WTC11 (cell line): ENCODE data around the gene CDX2. TPM values are rescaled to one million over a fixed set of nuclear protein-coding genes. Genes with fewer than 3 reads are reported as not detected.

Source experiments
- ATAC-seq: fragments of 200-7000 bp; cut with Tn5 transposase; 2 replicates; pipeline ENCODE4 v1.10.0; 2021; ENCODE audit warnings: mild to moderate bottlenecking, moderate library complexity
- CTCF ChIA-PET: fragments of 300-600 bp; sonication (Branson Sonifier 250); formaldehyde crosslinking; loops from one replicate; lab custom pipeline; 2021; ENCODE audit warnings: antibody characterized with exemption; lab: Charles Lee
- POLR2A ChIA-PET: fragments of 350-600 bp; sonication (Branson Sonifier 250); formaldehyde crosslinking; loops from one replicate; lab custom pipeline; 2021; ENCODE audit warnings: antibody characterized with exemption; lab: Charles Lee
- DNase-seq: peaks from one replicate; pipeline ENCODE4 v3.0.0; 2021; ENCODE audit warnings: low spot score
- H3K27ac Mint-ChIP-seq: 2 replicates; pipeline ENCODE4 v1.8.0; 2021; ENCODE audit warnings: mixed read lengths
- H3K27me3 Mint-ChIP-seq: 2 replicates; pipeline ENCODE4 v1.8.0; 2021; ENCODE audit warnings: low read depth, mild to moderate bottlenecking, moderate library complexity, mixed read lengths
- H3K36me3 Mint-ChIP-seq: 2 replicates; pipeline ENCODE4 v1.8.0; 2021; ENCODE audit warnings: mixed read lengths
- H3K4me1 Mint-ChIP-seq: 2 replicates; pipeline ENCODE4 v1.8.0; 2022; ENCODE audit warnings: mixed read lengths
- H3K4me3 Mint-ChIP-seq: 2 replicates; pipeline ENCODE4 v1.8.0; 2021; ENCODE audit warnings: mild to moderate bottlenecking, moderate library complexity, mixed read lengths
- H3K9me3 Mint-ChIP-seq: 2 replicates; pipeline ENCODE4 v1.8.0; 2021; ENCODE audit warnings: mixed read lengths
- AR ChIP-seq: fragments of 250-450 bp; sonication (Bioruptor Pico); IDR thresholded peaks from 2 replicates; pipeline ENCODE4 v1.9.0; 2021; ENCODE audit warnings: mild to moderate bottlenecking
- ATF2 ChIP-seq: sonication (generic); formaldehyde crosslinking; IDR thresholded peaks from 2 replicates; pipeline ENCODE4 v1.8.1; 2022; ENCODE audit warnings: low read depth, missing genetic modification reagents, borderline replicate concordance
- CTCF ChIP-seq: fragments of 200-600 bp; IDR thresholded peaks from 2 replicates; pipeline ENCODE4 v1.8.0; 2022; ENCODE audit warnings: antibody characterized with exemption
- ELF4 ChIP-seq: sonication (generic); formaldehyde crosslinking; IDR thresholded peaks from 2 replicates; pipeline ENCODE4 v1.8.1; 2022; ENCODE audit warnings: low read depth, mild to moderate bottlenecking, moderate library complexity, missing genetic modification reagents
- ESRRA ChIP-seq: sonication (generic); formaldehyde crosslinking; IDR thresholded peaks from 2 replicates; pipeline ENCODE4 v1.8.1; 2022; ENCODE audit warnings: mild to moderate bottlenecking, missing genetic modification reagents, borderline replicate concordance
- HMGA2 ChIP-seq: fragments of 250-450 bp; sonication (Bioruptor Pico); IDR thresholded peaks from 2 replicates; pipeline ENCODE4 v1.4.0; 2021; ENCODE audit warnings: mild to moderate bottlenecking, moderate library complexity
- NFE2L1 ChIP-seq: sonication (generic); formaldehyde crosslinking; IDR thresholded peaks from 2 replicates; pipeline ENCODE4 v1.8.1; 2023; ENCODE audit warnings: missing genetic modification reagents
- NFYB ChIP-seq: sonication (generic); formaldehyde crosslinking; conservative IDR thresholded peaks from 2 replicates; pipeline ENCODE4 v1.8.0; 2022; ENCODE audit warnings: low read depth, missing genetic modification reagents
- NR3C1 ChIP-seq: sonication (generic); formaldehyde crosslinking; conservative IDR thresholded peaks from 2 replicates; pipeline ENCODE4 v1.8.1; 2023; ENCODE audit warnings: low read depth, mild to moderate bottlenecking, missing genetic modification reagents
- SMAD4 ChIP-seq: sonication (generic); formaldehyde crosslinking; IDR thresholded peaks from 2 replicates; pipeline ENCODE4 v1.8.0; 2022; ENCODE audit warnings: mild to moderate bottlenecking, missing genetic modification reagents
- SOX15 ChIP-seq: fragments of 250-450 bp; sonication (Bioruptor Pico); IDR thresholded peaks from 2 replicates; pipeline ENCODE4 v1.9.0; 2021; ENCODE audit warnings: mild to moderate bottlenecking
- TEAD1 ChIP-seq: sonication (generic); formaldehyde crosslinking; IDR thresholded peaks from 2 replicates; pipeline ENCODE4 v1.8.0; 2022; ENCODE audit warnings: mild to moderate bottlenecking, missing genetic modification reagents
- ZNF232 ChIP-seq: sonication (generic); formaldehyde crosslinking; IDR thresholded peaks from 2 replicates; pipeline ENCODE4 v1.8.0; 2022; ENCODE audit warnings: mild to moderate bottlenecking, missing genetic modification reagents
- total RNA-seq: library from RNA; stranded (reverse); gene quantifications from 3 replicates; pipeline ENCODE4 v1.2.3, GENCODE V29; 2021
- TF ChIP-seq, protein P1 (sequence below): sonication (generic); formaldehyde crosslinking; IDR thresholded peaks from 2 replicates; pipeline ENCODE4 v1.8.0; 2022; ENCODE audit warnings: mild to moderate bottlenecking, missing genetic modification reagents
- TF ChIP-seq, protein P2 (sequence below): sonication (generic); formaldehyde crosslinking; conservative IDR thresholded peaks from 2 replicates; pipeline ENCODE4 v1.8.1; 2023; ENCODE audit warnings: mild to moderate bottlenecking, low read depth, missing genetic modification reagents, moderate library complexity
- TF ChIP-seq, protein P3 (sequence below): sonication (generic); formaldehyde crosslinking; conservative IDR thresholded peaks from 2 replicates; pipeline ENCODE4 v1.8.1; 2022; ENCODE audit warnings: mild to moderate bottlenecking, missing genetic modification reagents
- TF ChIP-seq, protein P4 (sequence below): sonication (generic); formaldehyde crosslinking; IDR thresholded peaks from 2 replicates; pipeline ENCODE4 v1.8.0; 2023; ENCODE audit warnings: missing genetic modification reagents
- TF ChIP-seq, protein P5 (sequence below): sonication (generic); formaldehyde crosslinking; IDR thresholded peaks from 2 replicates; pipeline ENCODE4 v1.8.0; 2022; ENCODE audit warnings: mild to moderate bottlenecking, missing genetic modification reagents

The CDX2 gene
- total RNA-seq, 1 experiment from 2014 or later, result 0.44 TPM

- TF ChIP-seq, protein P1, sequence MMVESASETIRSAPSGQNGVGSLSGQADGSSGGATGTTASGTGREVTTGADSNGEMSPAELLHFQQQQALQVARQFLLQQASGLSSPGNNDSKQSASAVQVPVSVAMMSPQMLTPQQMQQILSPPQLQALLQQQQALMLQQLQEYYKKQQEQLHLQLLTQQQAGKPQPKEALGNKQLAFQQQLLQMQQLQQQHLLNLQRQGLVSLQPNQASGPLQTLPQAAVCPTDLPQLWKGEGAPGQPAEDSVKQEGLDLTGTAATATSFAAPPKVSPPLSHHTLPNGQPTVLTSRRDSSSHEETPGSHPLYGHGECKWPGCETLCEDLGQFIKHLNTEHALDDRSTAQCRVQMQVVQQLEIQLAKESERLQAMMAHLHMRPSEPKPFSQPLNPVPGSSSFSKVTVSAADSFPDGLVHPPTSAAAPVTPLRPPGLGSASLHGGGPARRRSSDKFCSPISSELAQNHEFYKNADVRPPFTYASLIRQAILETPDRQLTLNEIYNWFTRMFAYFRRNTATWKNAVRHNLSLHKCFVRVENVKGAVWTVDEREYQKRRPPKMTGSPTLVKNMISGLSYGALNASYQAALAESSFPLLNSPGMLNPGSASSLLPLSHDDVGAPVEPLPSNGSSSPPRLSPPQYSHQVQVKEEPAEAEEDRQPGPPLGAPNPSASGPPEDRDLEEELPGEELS (CRISPR knock-in tag), result no peak
Observed at GRCh38 chr13:27913160-27913559, 56.0 kb downstream of the CDX2 start (continued).

DNA sequence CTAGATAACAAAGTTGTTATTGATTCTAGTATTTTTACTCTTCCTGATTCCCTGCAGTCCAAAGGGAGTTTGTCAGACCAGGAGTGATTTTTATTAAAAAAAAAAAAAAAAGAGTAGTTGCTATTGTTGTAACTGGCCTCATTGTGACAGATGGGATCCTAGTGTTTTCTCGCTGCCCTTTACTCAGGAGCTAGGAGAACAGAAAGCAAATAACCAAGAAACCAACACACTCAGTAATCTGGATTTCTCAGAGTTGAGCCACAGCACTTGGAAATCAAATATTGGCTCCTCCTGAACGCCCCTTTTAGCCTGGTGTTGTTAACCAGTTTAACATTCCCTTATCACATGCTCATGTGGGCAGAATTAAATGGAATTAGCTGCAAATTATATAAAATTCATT, 57.6 kb downstream of the CDX2 start:
- Mint-ChIP-seq H3K4me3 (no peak overlapping the region), H3K36me3 (no peaks in the 10 kb centered on the region), H3K4me1 (peaks cover 10% of the 10 kb centered on the region), H3K27ac (no peak overlapping the region), H3K9me3 (no peaks in the 10 kb centered on the region), H3K27me3 (peaks cover 87% of the 10 kb centered on the region)
- POLR2A ChIA-PET, result interaction anchor here (0.6 to 0.7 kb wide), 2 partner anchors 77 to 424 kb away, joined by 4 to 7 read pairs; partner anchors contain the start of gene URAD
- CTCF ChIA-PET, result interaction anchor here (0.8 to 1.9 kb wide), 5 partner anchors 42 to 549 kb away, joined by 3 to 12 read pairs (median 4); no protein-coding TSS in a partner anchor
- TF ChIP-seq ZNF232 (CRISPR knock-in tag) (no peak), HMGA2 (no peak), AR (CRISPR knock-in tag) (no peak), ATF2 (no peak), SMAD4 (CRISPR knock-in tag) (no peak), NFE2L1 (CRISPR knock-in tag) (no peak), TEAD1 (no peak), NR3C1 (CRISPR knock-in tag) (no peak), ESRRA (CRISPR knock-in tag) (no peak), CTCF (no peak), SOX15 (no peak), ELF4 (no peak), NFYB (CRISPR knock-in tag) (no peak)
- TF ChIP-seq, protein P2, sequence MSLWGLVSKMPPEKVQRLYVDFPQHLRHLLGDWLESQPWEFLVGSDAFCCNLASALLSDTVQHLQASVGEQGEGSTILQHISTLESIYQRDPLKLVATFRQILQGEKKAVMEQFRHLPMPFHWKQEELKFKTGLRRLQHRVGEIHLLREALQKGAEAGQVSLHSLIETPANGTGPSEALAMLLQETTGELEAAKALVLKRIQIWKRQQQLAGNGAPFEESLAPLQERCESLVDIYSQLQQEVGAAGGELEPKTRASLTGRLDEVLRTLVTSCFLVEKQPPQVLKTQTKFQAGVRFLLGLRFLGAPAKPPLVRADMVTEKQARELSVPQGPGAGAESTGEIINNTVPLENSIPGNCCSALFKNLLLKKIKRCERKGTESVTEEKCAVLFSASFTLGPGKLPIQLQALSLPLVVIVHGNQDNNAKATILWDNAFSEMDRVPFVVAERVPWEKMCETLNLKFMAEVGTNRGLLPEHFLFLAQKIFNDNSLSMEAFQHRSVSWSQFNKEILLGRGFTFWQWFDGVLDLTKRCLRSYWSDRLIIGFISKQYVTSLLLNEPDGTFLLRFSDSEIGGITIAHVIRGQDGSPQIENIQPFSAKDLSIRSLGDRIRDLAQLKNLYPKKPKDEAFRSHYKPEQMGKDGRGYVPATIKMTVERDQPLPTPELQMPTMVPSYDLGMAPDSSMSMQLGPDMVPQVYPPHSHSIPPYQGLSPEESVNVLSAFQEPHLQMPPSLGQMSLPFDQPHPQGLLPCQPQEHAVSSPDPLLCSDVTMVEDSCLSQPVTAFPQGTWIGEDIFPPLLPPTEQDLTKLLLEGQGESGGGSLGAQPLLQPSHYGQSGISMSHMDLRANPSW (CRISPR knock-in tag), result no peak
- TF ChIP-seq, protein P3, sequence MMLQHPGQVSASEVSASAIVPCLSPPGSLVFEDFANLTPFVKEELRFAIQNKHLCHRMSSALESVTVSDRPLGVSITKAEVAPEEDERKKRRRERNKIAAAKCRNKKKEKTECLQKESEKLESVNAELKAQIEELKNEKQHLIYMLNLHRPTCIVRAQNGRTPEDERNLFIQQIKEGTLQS (CRISPR knock-in tag), result no peak
- TF ChIP-seq, protein P4, sequence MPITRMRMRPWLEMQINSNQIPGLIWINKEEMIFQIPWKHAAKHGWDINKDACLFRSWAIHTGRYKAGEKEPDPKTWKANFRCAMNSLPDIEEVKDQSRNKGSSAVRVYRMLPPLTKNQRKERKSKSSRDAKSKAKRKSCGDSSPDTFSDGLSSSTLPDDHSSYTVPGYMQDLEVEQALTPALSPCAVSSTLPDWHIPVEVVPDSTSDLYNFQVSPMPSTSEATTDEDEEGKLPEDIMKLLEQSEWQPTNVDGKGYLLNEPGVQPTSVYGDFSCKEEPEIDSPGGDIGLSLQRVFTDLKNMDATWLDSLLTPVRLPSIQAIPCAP (CRISPR knock-in tag), result no peak
- TF ChIP-seq, protein P1 (CRISPR knock-in tag), result no peak
- TF ChIP-seq, protein P5, sequence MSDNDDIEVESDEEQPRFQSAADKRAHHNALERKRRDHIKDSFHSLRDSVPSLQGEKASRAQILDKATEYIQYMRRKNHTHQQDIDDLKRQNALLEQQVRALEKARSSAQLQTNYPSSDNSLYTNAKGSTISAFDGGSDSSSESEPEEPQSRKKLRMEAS (CRISPR knock-in tag), result no peak
- DNase-seq, result no peak
- no peak for ATAC-seq
